HL-60 (cell line): Measurements from ENCODE around the gene NDUFV1.

Experiments
- CTCF ChIP-seq: IDR thresholded peaks from one replicate; pipeline ENCODE4 v1.5.1; 2011; ENCODE audit warnings: low read length, control low read depth, inconsistent platforms; ENCODE audit not compliant: insufficient read depth
- POLR2AphosphoS5 ChIP-seq: IDR thresholded peaks from 2 replicates; pipeline ENCODE4 v1.6.1; 2012; ENCODE audit warnings: low read depth

- TF ChIP-seq CTCF: no peak
- no peak for TF ChIP-seq POLR2AphosphoS5
Measured at GRCh38 chr11:67582011-67582410, 24.7 kb upstream of the NDUFV1 start.
